Measurements from ENCODE around the gene MCC.

Gene MCC

DNA sequence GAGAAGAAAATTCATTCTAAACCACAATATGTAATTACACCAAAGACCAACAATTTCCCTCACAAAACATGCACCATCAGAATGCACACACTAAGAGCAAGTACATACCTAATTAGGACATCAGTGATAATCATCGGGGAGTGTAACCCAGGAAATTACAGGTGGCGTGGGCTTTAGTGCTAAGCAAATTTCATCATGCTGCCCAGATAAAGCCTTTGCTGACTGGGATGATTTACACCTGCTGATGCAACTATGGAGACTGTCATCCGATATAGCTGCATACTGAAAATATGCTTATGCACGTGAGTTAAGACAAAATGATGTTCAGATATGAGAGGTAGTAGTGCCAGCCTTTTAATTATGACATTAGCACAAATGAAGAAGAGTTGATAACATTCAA, 388.4 kb downstream of the MCC start:
- DNase-seq (ENCODE audit: insufficient read length, low spot score) = no peak
- no peak for FAIRE-seq
- no peak for TF ChIP-seq CTCF (IDR thresholded peaks at IDR 0.05; ENCODE audit: insufficient read depth, missing control alignments)

- no peak for FAIRE-seq
- no peak for TF ChIP-seq CTCF (IDR thresholded peaks at IDR 0.05; ENCODE audit: insufficient read depth, missing control alignments)
These were observed 389.9 kb downstream of the MCC start for GRCh38 chr5:113098378-113098777.

GRCh38 chr5:113095831-113096230, 392.4 kb downstream of the MCC start:
- DNase-seq (ENCODE audit: insufficient read length, low spot score) (no peak), FAIRE-seq (no peak)
- TF ChIP-seq CTCF (IDR thresholded peaks at IDR 0.05; ENCODE audit: insufficient read depth, missing control alignments) = no peak

More at GRCh38 chr5:113098378-113098777, 389.9 kb downstream of the MCC start:
- DNase-seq (ENCODE audit: insufficient read length, low spot score) = no peak

- TF ChIP-seq CTCF (IDR thresholded peaks at IDR 0.05; ENCODE audit: insufficient read depth, missing control alignments) = no peak
- no peak for DNase-seq (ENCODE audit: insufficient read length, low spot score)
- FAIRE-seq = no peak
These were observed 394.7 kb downstream of the MCC start for GRCh38 chr5:113093558-113093957.

- DNase-seq (ENCODE audit: insufficient read length, low spot score) (no peak), FAIRE-seq (no peak)
- no peak for TF ChIP-seq CTCF (IDR thresholded peaks at IDR 0.05; ENCODE audit: insufficient read depth, missing control alignments)
These were observed 395.6 kb downstream of the MCC start for GRCh38 chr5:113092683-113093082.

DNA sequence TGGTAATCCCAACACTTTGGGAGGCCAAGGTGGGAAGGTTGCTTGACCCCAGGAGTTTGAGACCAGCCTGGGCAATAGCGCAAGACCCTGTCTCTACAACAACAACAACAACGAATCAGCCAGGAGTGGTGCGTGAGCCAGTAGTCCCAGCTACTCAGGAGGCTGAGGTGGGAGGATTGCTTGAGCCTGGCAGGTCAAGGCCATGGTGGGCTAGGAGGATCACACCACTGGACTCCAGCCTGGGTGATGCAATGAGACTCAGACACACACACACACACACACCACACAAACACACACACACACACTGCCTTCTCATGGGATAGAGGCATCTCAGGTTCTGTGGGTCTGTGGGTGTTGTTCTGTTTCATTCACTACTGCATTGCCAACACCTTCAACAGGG, 396.6 kb downstream of the MCC start:
- TF ChIP-seq CTCF (IDR thresholded peaks at IDR 0.05; ENCODE audit: insufficient read depth, missing control alignments) = no peak
- FAIRE-seq (no peak), DNase-seq (ENCODE audit: insufficient read length, low spot score) (no peak)

DNA sequence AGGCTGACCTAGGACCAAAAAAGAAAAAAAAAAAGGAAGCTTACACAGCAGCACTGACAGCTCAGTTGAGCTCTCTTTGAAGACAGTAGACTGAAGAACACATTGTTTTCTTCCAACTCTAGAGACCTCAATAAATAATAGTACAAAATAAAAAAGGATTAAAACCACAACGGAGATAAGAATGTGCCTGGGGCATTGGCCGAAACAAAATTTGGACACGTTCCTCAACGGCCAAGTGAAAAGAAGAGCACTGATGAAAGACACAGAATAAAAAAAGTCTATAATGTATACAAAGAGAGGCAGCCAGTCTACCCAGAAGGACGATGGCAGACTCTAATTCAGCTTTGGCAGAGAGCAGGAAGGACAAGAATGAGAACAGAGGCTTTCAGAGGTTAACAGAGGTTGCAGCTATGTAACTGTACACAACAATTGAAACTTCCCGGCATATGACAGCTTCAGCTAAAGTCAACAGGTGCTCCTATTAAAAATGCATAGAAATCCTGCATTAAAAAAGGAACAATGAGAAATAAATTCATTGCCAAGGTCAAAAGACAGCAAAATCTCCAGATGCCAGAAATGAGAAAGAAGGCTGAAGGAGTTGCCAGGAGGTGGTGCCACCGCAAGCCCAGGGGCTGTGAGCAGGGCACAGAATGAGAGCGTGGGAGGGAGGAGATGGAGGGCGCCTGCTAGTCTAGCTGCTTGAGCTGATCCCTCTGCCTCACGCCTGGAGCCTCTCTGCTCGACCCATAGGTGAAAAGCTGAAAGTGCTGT, 397.7 kb downstream of the MCC start:
- FAIRE-seq (no peak), DNase-seq (ENCODE audit: insufficient read length, low spot score) (no peak)
- TF ChIP-seq CTCF (IDR thresholded peaks at IDR 0.05; ENCODE audit: insufficient read depth, missing control alignments) = no peak
